ENCODE results near the gene PITX1. TPM values are rescaled to one million over a fixed set of nuclear protein-coding genes. Genes with fewer than 3 reads are reported as not detected.

Gene PITX1
- total RNA-seq, 2 donors from 2014 or later = not detected

DNA sequence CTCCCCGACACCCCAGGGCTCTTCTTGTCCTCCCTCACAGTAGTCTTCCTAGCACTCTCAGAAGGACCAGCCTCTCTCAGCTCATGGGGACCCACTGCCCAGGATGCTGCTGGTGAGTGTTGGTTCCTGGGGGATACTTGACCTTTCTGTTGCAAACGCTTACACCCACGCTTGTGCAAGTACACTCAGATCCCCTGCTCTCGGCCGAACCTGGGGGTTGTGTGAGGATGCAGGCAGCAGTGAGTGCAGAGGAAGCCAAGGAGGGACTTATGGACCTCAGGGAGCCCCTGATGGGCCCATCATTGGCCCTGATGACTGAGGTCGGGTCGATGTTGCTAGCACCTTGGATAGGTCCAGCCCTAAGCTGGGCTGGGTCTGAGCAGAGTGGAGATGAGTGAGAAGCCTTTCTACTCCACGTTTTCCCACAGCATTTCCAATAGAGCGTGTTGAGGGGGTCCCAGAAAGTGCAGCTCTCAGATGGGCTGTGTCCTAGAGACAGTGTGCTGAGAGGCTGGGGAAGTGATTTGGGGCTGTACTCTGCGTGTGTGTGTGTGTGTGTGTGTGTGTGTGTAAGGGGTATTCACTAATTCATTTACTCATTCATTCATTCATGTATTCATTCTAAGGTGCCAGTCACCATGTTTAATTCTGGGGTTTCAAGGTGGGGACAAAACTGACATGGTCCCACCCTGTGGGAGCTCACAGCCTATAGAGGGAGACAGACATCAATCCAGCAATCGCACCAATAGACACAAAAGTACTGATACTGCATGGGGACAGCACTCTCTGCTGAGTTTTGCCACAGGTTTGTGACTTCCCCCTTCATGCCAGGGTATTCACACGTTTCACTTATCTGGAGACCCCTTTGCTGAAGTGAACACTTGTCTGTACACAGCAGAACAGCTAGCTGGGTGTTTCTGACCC lies 25.2 kb upstream of the PITX1 start:
- H3K27me3 ChIP-seq = no peaks in the 10 kb centered on the region
- no peaks in the 10 kb centered on the region for H3K4me1 ChIP-seq
- DNase-seq = no peak
- WGBS, 2 donors = 53 to 54% methylated on average over 9 to 12 of the region's 12 CpGs
- no peak for ATAC-seq
- H3K4me3 ChIP-seq = no peak overlapping the region
- H3K9me3 ChIP-seq = no peaks in the 10 kb centered on the region
- no peaks in the 10 kb centered on the region for H3K36me3 ChIP-seq (replicated peaks in 1 of 2; ENCODE audit: insufficient read depth in 1 of 2, low read depth in 2 of 2)
- no peak overlapping the region for H3K27ac ChIP-seq
- TF ChIP-seq POLR2A (IDR thresholded peaks at IDR 0.05) = no peak
- intact Hi-C loops (cut with DNase I) = no loop called here

DNA sequence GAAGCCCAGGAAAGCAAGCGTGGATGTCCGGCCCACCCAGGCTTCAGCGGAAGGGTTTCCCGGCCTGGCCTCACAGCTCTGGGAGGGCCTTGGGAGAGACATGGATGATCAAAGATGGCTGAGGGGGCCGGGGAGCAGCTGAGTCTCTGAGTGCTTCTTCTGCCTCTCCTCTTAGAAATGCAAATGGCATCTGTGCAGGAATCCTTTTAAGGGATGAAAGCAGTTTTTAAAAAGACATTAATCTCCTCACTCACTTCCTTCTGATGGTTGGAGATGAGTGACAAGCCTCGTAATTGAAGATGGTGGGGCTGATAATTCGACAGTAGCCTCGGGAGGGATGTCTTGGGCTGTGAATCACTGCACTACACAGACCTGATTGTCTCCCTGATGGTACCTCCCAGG lies 24.3 kb upstream of the PITX1 start:
- Histone ChIP-seq H3K36me3 (replicated peaks in 1 of 2; ENCODE audit: insufficient read depth in 1 of 2, low read depth in 2 of 2) (no peaks in the 10 kb centered on the region), H3K27me3 (no peaks in the 10 kb centered on the region), H3K27ac (no peak overlapping the region), H3K4me3 (no peak overlapping the region), H3K4me1 (no peaks in the 10 kb centered on the region), H3K9me3 (no peaks in the 10 kb centered on the region)
- intact Hi-C loops (cut with DNase I) = no loop called here
- ATAC-seq (no peak), DNase-seq (no peak)
- no peak for TF ChIP-seq POLR2A (IDR thresholded peaks at IDR 0.05)
- TF ChIP-seq, protein P1, sequence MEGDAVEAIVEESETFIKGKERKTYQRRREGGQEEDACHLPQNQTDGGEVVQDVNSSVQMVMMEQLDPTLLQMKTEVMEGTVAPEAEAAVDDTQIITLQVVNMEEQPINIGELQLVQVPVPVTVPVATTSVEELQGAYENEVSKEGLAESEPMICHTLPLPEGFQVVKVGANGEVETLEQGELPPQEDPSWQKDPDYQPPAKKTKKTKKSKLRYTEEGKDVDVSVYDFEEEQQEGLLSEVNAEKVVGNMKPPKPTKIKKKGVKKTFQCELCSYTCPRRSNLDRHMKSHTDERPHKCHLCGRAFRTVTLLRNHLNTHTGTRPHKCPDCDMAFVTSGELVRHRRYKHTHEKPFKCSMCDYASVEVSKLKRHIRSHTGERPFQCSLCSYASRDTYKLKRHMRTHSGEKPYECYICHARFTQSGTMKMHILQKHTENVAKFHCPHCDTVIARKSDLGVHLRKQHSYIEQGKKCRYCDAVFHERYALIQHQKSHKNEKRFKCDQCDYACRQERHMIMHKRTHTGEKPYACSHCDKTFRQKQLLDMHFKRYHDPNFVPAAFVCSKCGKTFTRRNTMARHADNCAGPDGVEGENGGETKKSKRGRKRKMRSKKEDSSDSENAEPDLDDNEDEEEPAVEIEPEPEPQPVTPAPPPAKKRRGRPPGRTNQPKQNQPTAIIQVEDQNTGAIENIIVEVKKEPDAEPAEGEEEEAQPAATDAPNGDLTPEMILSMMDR (IDR thresholded peaks at IDR 0.05) = no peak
- 53 to 66% methylated on average over 8 of the region's 8 CpGs for WGBS, 2 donors

DNA sequence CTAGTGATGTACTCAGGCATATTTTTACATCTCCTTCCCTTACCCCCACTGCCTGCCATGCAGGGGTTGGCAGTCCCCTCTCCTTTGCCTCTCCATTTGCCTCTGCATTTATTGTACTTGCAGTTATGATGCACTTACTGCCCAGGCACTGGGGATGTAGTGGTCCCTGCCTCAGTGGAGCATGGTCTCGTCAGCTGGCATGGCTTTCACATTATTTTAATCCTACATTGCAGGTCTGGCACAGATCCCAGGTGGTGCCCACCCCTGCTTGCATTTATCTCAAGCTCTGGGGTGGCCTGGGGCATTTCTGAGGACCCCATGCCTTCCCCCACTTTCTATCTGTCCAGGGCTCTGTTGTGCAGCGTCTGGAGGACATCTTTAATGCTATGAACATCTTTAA lies 23.2 kb upstream of the PITX1 start:
- intact Hi-C loops (cut with DNase I) = no loop called here
- Histone ChIP-seq H3K4me3 (no peak overlapping the region), H3K9me3 (no peaks in the 10 kb centered on the region), H3K27ac (no peak overlapping the region), H3K36me3 (replicated peaks in 1 of 2; ENCODE audit: insufficient read depth in 1 of 2, low read depth in 2 of 2) (no peaks in the 10 kb centered on the region), H3K27me3 (no peaks in the 10 kb centered on the region), H3K4me1 (no peaks in the 10 kb centered on the region)
- DNase-seq = no peak
- TF ChIP-seq, protein P1 (IDR thresholded peaks at IDR 0.05) = no peak
- ATAC-seq = no peak
- 60 to 74% methylated on average over 2 of the region's 2 CpGs for WGBS, 2 donors

DNA sequence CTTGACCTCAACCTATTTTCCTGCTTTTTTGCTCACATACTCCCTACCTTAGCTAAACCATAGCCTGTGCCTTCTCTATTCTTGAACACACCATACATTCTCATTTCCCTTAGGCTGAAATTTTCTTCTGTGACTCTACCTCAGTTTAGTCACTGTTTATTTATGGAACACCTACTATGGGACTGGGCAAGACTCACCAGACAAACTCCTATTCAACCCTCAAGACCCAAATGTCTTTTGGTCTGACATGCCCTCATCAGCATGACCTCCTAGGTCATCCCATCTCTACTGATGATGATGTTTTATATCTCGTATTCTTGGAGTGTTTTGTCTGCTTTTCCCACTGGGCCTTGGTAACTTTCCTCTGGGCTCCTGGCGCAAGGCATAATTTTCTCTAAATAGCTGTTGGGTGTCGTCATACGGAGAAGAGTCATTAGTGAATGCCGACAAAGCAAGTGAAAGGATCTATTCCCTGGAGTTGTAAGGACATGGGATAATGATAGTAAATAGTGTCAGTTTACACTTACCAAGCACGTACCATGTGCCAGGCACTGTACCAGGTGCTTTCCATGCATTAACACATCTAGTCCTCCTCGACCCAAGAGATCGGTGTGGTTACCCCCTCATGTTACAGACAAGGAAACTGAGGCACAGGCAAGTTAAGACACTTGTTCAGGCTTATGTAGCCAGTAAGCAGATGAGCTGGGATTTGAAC lies 22.4 kb upstream of the PITX1 start:
- Histone ChIP-seq H3K4me3 (no peak overlapping the region), H3K36me3 (replicated peaks in 1 of 2; ENCODE audit: insufficient read depth in 1 of 2, low read depth in 2 of 2) (no peaks in the 10 kb centered on the region), H3K4me1 (no peaks in the 10 kb centered on the region), H3K27ac (no peak overlapping the region), H3K9me3 (no peaks in the 10 kb centered on the region), H3K27me3 (no peaks in the 10 kb centered on the region)
- DNase-seq (no peak), ATAC-seq (no peak)
- TF ChIP-seq, protein P1 (IDR thresholded peaks at IDR 0.05) = no peak
- TF ChIP-seq POLR2A (IDR thresholded peaks at IDR 0.05) = no peak
- WGBS, 2 donors = 64 to 75% methylated on average over 8 of the region's 8 CpGs
- intact Hi-C loops (cut with DNase I) = no loop called here

DNA sequence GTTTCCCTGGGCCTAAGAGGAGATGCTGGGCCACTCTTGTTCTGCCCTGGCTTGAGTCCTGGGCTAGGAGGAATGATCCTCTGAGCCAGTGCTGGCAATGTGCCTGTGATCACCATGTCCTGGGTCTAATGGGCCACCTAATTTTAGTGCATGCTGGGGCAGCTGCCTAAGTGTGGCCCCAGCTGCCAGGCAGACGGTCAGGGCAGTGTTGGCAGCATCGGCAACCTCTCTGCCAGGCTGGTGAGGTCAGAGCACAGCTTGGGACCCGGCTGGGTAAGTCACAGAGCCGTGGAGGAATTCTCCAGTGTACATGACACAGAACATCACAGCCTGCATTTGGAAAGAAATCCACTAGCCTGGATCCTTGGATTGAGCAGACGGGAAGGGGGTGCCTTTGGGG lies 21.4 kb upstream of the PITX1 start:
- TF ChIP-seq, protein P1 (IDR thresholded peaks at IDR 0.05) = no peak
- TF ChIP-seq POLR2A (IDR thresholded peaks at IDR 0.05) = no peak
- H3K9me3 ChIP-seq = no peaks in the 10 kb centered on the region
- H3K4me3 ChIP-seq = no peak overlapping the region
- ATAC-seq (no peak), DNase-seq (no peak)
- no peak overlapping the region for H3K27ac ChIP-seq
- H3K4me1 ChIP-seq = no peaks in the 10 kb centered on the region
- no peaks in the 10 kb centered on the region for H3K27me3 ChIP-seq
- 77 to 80% methylated on average over 3 to 4 of the region's 5 CpGs for WGBS, 2 donors
- intact Hi-C loops (cut with DNase I) = no loop called here
- no peaks in the 10 kb centered on the region for H3K36me3 ChIP-seq (replicated peaks in 1 of 2; ENCODE audit: insufficient read depth in 1 of 2, low read depth in 2 of 2)
